Endothelial cell of umbilical vein (primary cell): Measurements from ENCODE around the gene DDX56. TPM values are rescaled to one million over a fixed set of nuclear protein-coding genes. Genes with fewer than 3 reads are reported as not detected.
A peak's percentile ranks its signal among the peaks of the same experiment; 100 is the strongest.

Source experiments
- BruUV-seq: library from RNA; stranded (reverse); fragments of 400-500 nt; replicated peaks from 2 replicates; lab custom pipeline; 2021; lab: Mats Ljungman, UMichigan
- CTCF ChIA-PET: fragments of 300-600, 350-600 bp; sonication (Branson Sonifier 250); formaldehyde crosslinking; loops from one replicate; lab custom pipeline; 2021; ENCODE audit warnings: antibody characterized with exemption, inconsistent platforms; lab: Charles Lee
- POLR2A ChIA-PET: fragments of 300-600, 350-600 bp; sonication (Branson Sonifier 250); formaldehyde crosslinking; loops from one replicate; lab custom pipeline; 2021; ENCODE audit warnings: antibody characterized with exemption, inconsistent platforms; lab: Charles Lee
- DNase-seq: peaks from one replicate; pipeline ENCODE4 v3.0.0-alpha.2; 2011; ENCODE audit warnings: low read depth, low spot score
- FAIRE-seq: peaks from 2 replicates; lab custom pipeline; 2011; peaks lifted over from hg19 to GRCh38; lab: Jason Lieb, UNC
- H2AFZ ChIP-seq: 2 replicates; pipeline ENCODE4 v1.6.0; 2012; ENCODE audit warnings: low read depth, low read length, control low read depth, inconsistent platforms
- H3K27ac ChIP-seq: 2 replicates; pipeline ENCODE4 v1.5.1; 2011; ENCODE audit warnings: low read depth, mild to moderate bottlenecking, control low read depth, low read length, moderate library complexity; ENCODE audit not compliant: insufficient read depth
- H3K27me3 ChIP-seq, 2 experiments: 2 replicates each; pipeline versions ENCODE4 v1.6.0 to v1.6.1; 2011; ENCODE audit warnings: low read length in 2 of 2, mixed read lengths in 1 of 2; ENCODE audit not compliant: control insufficient read depth in 2 of 2, insufficient read depth in 2 of 2
- H3K36me3 ChIP-seq, 2 experiments: 2 replicates in 1 of 2; 3 replicates in 1 of 2; pipeline ENCODE4 v1.5.1; 2011; ENCODE audit warnings: low read length in 2 of 2, mild to moderate bottlenecking in 1 of 2, moderate library complexity in 1 of 2; ENCODE audit not compliant: control insufficient read depth in 2 of 2, insufficient read depth in 2 of 2; ENCODE audit errors: extremely low read depth in 1 of 2
- H3K4me1 ChIP-seq: 3 replicates; pipeline ENCODE4 v1.5.1; 2011; ENCODE audit warnings: mild to moderate bottlenecking, low read length; ENCODE audit not compliant: control insufficient read depth, insufficient read depth; ENCODE audit errors: extremely low read depth
- H3K4me2 ChIP-seq: 2 replicates; pipeline ENCODE4 v1.6.1; 2011; ENCODE audit warnings: low read length, control low read depth, mixed read lengths; ENCODE audit not compliant: insufficient read depth
- H3K4me3 ChIP-seq, 3 experiments: fragments of 200-600 bp in 1 of 3; sonication (generic), shearing (Covaris generic) in 1 of 3; replicated peaks in 1 of 3; 2 replicates each; pipeline ENCODE4 v1.5.1; 2011 to 2016; ENCODE audit warnings: control low read depth in 3 of 3, low read length in 3 of 3, mild to moderate bottlenecking in 2 of 3, inconsistent platforms in 1 of 3, low read depth in 1 of 3, moderate library complexity in 1 of 3; ENCODE audit not compliant: insufficient read depth in 1 of 3
- H3K79me2 ChIP-seq: 2 replicates; pipeline ENCODE4 v1.6.0; 2012; ENCODE audit warnings: low read length, inconsistent platforms; ENCODE audit not compliant: control insufficient read depth, insufficient read depth
- H3K9ac ChIP-seq: replicated peaks from 2 replicates; pipeline ENCODE3; 2011; ENCODE audit warnings: low read length, control low read depth; ENCODE audit not compliant: insufficient read depth; ENCODE audit errors: extremely low read depth
- H3K9me1 ChIP-seq: replicated peaks from 3 replicates; pipeline ENCODE4 v1.6.0; 2011; ENCODE audit warnings: mild to moderate bottlenecking, low read length; ENCODE audit not compliant: control insufficient read depth, insufficient read depth; ENCODE audit errors: extremely low read depth
- H3K9me3 ChIP-seq: replicated peaks from 2 replicates; pipeline ENCODE4 v1.5.1; 2012; ENCODE audit warnings: low read length, inconsistent platforms; ENCODE audit not compliant: control insufficient read depth, insufficient read depth
- H4K20me1 ChIP-seq: replicated peaks from 2 replicates; pipeline ENCODE3; 2011; ENCODE audit warnings: mild to moderate bottlenecking, low read length; ENCODE audit not compliant: control insufficient read depth, insufficient read depth; ENCODE audit errors: extremely low read depth
- CTCF ChIP-seq, 2 donors: IDR thresholded peaks; 1 replicate in 1 of 2; 2 replicates in 1 of 2; pipeline ENCODE4 v1.5.1; 2011; ENCODE audit warnings: low read length in 2 of 2, mild to moderate bottlenecking in 2 of 2, moderate library complexity in 2 of 2, control low read depth in 1 of 2, inconsistent platforms in 1 of 2, low read depth in 1 of 2; ENCODE audit not compliant: insufficient read depth in 1 of 2; ENCODE audit errors: extremely low read depth in 1 of 2
- FOS ChIP-seq: IDR thresholded peaks from 2 replicates; pipeline ENCODE4 v1.6.1; 2011; ENCODE audit warnings: mild to moderate bottlenecking, low read length, moderate library complexity, borderline replicate concordance; ENCODE audit not compliant: insufficient read depth
- JUN ChIP-seq: IDR thresholded peaks from 2 replicates; pipeline ENCODE4 v1.6.1; 2011; ENCODE audit warnings: borderline replicate concordance, low read depth; ENCODE audit not compliant: insufficient read length, insufficient read depth
- POLR2AphosphoS5 ChIP-seq: IDR thresholded peaks from 2 replicates; pipeline ENCODE4 v1.6.1; 2012; ENCODE audit warnings: low read depth, mild to moderate bottlenecking, control low read depth, low read length, moderate library complexity; ENCODE audit not compliant: insufficient read depth
- dilution Hi-C: fragments of 300-500 bp; cut with MboI; formaldehyde crosslinking; loops from one replicate; pipeline ENCODE4 v1.15.0; 2019; ENCODE audit warnings: low sequenced_read_pairs; ENCODE audit not compliant: extremely low pct_ligation_motif_present
- intact Hi-C: fragments of 100-400 bp; cut with micrococcal nuclease; formaldehyde crosslinking; loops from one replicate; pipeline ENCODE4 v1.10.0; 2022
- polyA plus RNA-seq, 4 experiments: library from polyadenylated mRNA; depleted of rRNA in 3 of 4; stranded (reverse) in 3 of 4; unstranded in 1 of 4; fragments of >200 nt; gene quantifications; 2 replicates each; pipeline versions ENCODE4 v1.2.1 to v1.2.3, GENCODE V29; 2011 to 2012; ENCODE audit warnings: missing spikeins in 1 of 4
- total RNA-seq: library from RNA; stranded (reverse); gene quantifications from 2 replicates; pipeline ENCODE4 v1.2.3, GENCODE V29; 2021

DDX56 gene
- total and polyA plus RNA-seq, 2 donors (not counting 3 experiments of a cell fraction or from before 2014, with no cell fraction given): 94.7 to 96.6 TPM

GRCh38 chr7:44587843-44588711 is 14.4 kb upstream of the DDX56 start:
- Histone ChIP-seq H3K4me3 (no peak overlapping the region), H3K9ac (no peak overlapping the region), H4K20me1 (no peaks in the 10 kb centered on the region), H2AFZ (no peak overlapping the region), H3K27ac (no peak overlapping the region), H3K9me3 (no peaks in the 10 kb centered on the region), H3K36me3 (no peaks in the 10 kb centered on the region), H3K27me3 (no peaks in the 10 kb centered on the region), H3K4me1 (no peaks in the 10 kb centered on the region), H3K4me2 (no peak overlapping the region), H3K79me2 (no peaks in the 10 kb centered on the region), H3K9me1 (no peaks in the 10 kb centered on the region)
- TF ChIP-seq POLR2AphosphoS5 (no peak), FOS (no peak), CTCF (IDR thresholded peaks at IDR 0.05; ENCODE audit: extremely low read depth in 1 of 2, insufficient read depth in 1 of 2, low read depth in 1 of 2, low read length in 2 of 2) (peak; percentile 27 to 48), JUN (no peak)
- dilution Hi-C loops (no loop called here), intact Hi-C loops (loop anchor here (1.0 kb wide), 5 partner anchors 174 to 548 kb away; partner anchors contain the start of gene H2AZ2)
- CTCF ChIA-PET: interaction anchor here (0.7 to 1.8 kb wide), 9 partner anchors 18 to 547 kb away, joined by 3 to 22 read pairs (median 4); partner anchors contain the start of genes H2AZ2 and OGDH
- POLR2A ChIA-PET: interaction anchor here (1.1 kb wide), 1 partner anchor 260 kb away, joined by 3 read pairs; the partner anchor contains the start of gene H2AZ2
- BruUV-seq: no TSS peak
- DNase-seq (peak; percentile 81), FAIRE-seq (peak; percentile 88)
